ENCODE measurements around the gene SERPINE3.

GRCh38 chr13:51333421-51333820 lies 6.1 kb upstream of the SERPINE3 start:
- TF ChIP-seq EZH2 (IDR thresholded peaks at IDR 0.05) (no peak), FOXP2 (optimal IDR thresholded peaks at IDR 0.05; ENCODE audit: control extremely low read depth, extremely low read length, insufficient read depth) (no peak), POLR2AphosphoS5 (IDR thresholded peaks at IDR 0.05; ENCODE audit: borderline replicate concordance, low read depth, low read length) (no peak)

All from SK-N-MC (cell line).